Stimulated activated naive CD4-positive, alpha-beta T cell (primary cell): ENCODE data around the gene SPRY4.
"Not testable (repeated sequence)": the region's sequence is repeated elsewhere in the genome, so short reads cannot be mapped to it uniquely, and the experiment has no call there.

ENCODE experiments used
- DNase-seq, 6 experiments: peaks; one replicate each; lab custom pipeline; 2025; lab: John Stamatoyannopoulos, UW

Gene SPRY4

DNA sequence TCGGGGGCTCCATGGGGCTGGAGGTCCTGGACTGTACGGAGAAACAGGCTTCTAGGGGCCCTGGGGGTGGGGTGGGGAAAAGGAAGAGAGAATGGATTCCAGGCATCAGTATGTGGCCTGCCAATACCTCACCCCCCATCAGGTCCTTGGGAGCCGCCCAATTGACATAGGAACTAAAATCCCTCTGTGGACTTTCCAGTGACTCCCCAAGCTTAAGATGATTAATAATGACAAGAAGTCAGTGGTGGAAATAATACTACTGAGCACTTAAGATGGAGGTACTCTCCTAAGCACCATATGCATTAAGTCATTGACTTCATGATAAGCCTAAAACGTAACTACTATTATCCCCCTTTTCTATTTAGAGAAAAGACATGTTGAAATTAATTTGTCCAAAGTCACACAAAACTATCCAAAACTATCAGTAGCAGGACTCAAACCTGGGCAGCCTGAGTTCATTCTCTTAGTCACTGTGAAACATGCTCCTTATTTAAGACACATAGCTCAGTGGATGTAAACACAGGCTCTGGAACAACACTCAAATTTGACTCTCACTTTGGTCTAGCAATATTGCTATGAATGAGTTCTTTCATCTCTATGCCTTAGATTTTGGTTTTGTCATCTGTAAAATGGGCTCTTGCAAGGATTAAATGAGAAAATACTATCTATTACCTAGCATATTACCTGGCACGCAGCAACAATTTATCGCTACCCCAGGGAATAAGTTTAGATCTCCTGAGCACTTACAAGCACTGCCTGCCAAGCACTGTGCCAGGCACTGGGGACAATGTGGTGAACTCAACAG is 9.5 kb downstream of the SPRY4 start:
- no peak for DNase-seq

DNA sequence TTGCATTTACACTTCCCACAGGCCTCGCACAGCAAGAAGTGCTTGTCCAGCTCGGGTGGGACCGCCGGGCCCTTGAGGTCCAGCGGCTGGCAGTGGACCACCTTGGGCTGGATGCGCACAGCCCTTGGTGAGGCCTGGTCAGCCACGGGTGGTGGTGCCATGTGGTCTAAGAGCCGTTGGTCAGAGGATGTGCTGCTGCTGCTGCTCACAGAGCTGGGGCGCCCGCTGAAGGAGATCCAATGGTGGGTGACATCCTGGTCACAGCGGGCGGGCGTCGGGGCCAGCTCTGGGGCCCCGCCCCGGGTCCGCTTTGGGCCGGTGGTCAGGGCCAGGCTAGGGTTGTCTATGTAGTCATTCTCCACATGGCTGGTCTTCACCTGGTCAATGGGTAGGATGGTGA is 10.2 kb downstream of the SPRY4 start:
- no peak for DNase-seq

DNA sequence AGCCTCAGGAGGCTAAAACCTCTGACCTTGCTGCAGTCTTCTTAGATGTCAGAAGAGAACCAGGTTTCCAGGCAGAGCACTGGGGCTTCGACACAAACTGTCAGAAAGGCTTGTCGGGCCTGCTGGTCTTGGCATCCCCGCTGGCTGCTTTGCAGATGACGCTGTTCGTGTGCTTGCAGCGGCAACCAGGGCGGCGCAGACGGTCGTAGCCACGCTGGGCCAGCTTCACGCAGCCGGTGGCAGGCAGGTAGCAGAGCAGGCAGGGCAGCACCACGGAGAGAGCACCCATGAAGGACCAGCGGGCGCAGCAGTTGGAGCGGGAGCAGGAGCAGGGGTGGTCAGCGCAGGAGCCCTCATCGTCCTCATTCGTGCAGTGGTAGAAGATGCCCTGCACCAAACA is 10.7 kb downstream of the SPRY4 start:
- DNase-seq: no peak

DNA sequence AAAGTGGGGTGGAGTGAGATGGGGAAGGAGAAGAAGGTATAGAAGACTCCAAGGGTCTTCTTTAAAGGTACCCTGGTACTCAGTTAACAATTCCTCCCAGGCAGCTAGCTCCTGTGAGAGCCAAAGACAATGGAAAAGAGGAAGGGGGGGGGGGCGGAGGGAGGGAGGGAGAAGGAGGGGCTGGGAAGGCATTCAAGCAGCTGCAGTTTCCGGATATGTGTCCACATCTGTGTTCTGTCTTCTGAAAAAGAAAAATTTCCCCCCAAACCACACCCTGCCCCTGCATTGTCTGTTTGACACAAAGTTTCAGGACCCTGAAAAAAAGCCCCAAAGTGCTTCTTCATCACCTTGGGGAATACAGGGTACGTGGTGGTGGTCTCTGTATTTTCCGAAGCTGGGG is 11.1 kb downstream of the SPRY4 start:
- DNase-seq: no peak

DNA sequence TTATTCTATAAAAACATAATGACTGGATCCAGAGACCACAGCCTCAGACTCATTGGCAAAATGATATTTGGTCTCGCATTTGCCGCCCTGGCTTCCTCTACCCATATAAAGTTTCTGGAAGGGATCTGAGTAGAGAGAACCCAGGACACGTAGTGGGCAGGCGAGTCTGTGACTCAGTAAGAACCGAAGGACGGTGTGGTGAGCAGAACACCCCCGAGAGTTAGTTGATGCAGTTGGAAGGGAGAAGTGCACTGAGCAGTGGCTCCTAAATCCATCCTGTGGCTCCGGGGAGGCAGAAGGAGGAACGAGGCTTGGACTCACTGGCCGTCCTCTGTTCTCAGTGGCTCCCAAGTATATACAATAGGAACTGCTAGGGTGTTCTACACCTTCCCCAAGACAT is 11.5 kb downstream of the SPRY4 start:
- no peak for DNase-seq

GRCh38 chr5:142312399-142312798 is 12.4 kb downstream of the SPRY4 start:
- DNase-seq: no peak

- DNase-seq: no peak
Observed at GRCh38 chr5:142311725-142312124, 13.1 kb downstream of the SPRY4 start.

DNA sequence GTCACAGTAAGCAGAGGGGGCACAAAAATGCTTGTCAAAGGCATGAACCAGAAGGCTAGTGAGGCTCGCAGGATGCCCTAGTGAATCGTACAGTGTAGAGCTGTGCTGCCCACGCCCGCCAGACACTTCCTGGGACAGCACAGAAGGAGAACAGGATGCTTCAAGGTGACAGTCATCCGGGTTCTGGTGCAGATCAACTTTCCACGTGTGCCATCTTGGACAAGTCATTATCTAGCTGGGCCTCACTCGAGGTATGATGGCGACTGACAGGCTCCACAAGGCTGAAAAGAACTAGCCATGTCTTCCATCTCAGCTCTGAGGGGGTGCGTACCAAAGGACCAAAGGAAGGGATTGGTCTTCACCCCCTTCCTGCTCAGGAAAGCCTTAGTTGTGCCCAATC is 14.0 kb downstream of the SPRY4 start:
- no peak for DNase-seq

GRCh38 chr5:142309747-142310318 is 15.0 kb downstream of the SPRY4 start:
- DNase-seq: no peak

DNA sequence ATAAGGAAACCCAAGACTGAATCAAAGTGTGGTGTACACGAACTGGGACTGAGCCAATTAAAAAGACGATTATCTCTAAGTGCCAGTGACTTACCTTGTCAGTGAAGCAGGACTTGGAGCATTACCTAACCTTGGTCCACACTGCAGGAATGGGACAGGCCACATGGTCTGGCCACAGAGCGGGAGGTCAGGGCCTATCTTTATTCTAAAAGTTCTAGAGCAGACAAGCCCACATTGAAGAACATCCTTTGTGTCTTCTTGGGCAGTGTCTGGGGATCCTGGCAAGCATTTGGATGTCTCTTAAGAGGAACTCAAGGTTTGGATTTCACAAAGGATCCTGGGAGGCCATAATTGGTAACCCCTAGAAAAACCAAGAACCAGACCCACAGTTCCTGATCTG is 16.5 kb downstream of the SPRY4 start:
- no peak for DNase-seq

DNA sequence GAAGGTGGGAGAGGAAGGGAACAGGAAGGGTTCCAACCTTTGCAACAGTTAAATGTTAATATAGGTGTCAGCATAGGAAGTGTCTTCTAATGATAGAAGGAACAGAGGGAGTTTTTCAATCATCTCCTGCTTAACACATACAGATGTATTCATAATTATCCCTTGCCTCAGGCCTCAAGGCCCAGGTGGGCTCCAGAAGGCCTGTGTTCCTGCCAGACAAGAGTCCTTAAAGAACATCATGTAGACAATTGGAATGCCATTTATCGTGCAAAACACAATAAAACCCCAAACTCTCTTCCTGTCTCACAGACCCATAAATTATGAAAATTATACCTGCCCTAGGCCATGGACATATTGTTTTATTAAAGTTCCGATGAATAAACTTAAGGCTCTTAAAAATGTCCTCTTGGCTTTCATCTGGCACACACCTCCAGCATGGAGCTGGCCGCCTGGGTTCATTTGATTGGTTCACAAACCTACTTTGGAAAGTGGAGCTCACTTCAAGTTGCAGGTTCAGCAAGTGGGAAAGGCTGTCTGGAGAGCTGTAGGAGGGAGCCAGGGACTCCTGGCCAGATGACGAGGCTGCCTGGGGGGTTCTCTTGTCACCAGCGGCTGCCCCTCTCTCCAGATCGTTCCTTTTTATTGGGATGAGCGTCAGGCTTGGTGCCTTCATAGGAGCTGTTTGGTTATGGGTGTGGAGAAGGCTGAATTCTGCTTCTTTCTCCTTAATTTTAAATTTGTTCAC is 17.5 kb downstream of the SPRY4 start:
- no peak for DNase-seq

GRCh38 chr5:142306077-142306502 is 18.7 kb downstream of the SPRY4 start:
- no peak for DNase-seq

DNA sequence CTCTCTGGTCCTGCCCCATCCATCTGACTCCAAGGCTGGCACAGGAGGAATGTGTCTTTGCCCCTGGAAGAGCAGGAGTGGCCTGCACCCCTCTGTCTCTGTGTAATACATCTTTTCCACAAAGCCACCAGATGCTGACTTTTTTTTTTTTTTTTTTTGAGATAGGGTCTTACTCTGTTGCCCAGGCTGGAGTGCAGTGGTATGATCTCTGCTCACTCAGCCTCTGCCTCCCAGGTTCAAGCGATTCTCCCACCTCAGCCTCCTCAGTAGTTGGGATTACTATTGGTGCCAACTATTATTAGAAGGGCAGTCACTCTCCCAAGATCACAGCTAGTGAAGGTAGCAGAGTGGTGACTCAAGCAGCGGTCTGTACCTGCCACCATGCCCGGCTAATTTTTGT is 19.6 kb downstream of the SPRY4 start:
- no peak for DNase-seq

GRCh38 chr5:142304013-142304701 is 20.7 kb downstream of the SPRY4 start:
- DNase-seq: no peak

GRCh38 chr5:142303565-142303964 is 21.3 kb downstream of the SPRY4 start:
- DNase-seq: no peak

DNA sequence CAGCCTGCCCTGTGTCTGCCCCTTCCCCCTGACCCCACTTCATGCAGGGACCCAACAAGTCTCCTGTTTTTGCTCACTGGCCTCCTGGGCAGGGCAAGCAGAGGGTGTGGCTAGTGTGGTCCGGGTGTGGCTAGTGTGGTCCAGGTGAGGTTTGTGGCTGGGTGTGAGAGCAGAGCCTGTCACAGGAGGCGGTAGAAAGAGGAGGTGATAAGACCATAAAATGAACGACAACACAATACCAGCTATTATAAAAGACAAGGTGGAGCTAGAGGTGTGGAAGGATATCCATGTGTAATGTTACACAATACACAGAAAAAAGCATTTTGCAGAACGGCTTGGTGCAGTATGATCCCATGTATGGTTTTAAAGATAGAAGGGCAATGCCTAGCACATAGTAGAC is 23.3 kb downstream of the SPRY4 start:
- DNase-seq: no peak

DNA sequence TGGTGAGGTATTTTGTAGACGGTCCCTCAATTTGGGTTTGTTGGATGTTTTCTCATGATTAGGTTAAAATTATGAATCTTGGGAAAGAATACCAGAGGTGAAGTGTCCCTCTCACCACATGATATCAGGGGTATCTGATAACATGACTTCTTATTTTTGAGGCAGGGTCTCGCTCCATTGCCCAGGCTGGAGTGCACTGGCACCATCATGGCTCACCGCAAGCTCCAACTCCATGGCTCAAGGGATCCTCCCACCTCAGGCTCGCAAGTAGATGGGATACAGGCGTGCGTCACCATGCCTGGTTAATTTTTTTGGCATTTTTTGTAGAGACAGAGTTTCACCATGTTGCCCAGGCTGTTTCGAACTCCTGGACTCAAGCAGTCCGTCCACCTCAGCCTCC is 24.1 kb downstream of the SPRY4 start:
- DNase-seq: no peak

DNA sequence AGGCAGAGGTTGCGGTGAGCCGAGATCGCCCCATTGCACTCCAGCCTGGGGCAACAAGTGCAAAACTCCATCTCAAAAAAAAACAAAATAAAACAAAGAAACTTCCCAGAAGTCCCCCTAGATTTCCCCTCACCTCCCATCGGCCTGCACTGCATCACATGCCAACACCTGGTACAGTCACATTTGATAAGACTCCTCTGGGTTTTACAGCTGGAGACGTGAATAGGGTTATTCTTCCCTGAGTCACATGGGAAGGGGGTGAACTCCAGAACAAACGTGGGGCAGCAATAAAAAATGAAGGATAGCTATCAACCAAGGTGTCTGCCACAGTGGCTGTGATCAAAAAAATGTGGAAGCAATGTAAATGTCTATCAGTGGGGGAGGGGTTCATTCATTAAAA is 26.0 kb downstream of the SPRY4 start:
- no peak for DNase-seq

DNA sequence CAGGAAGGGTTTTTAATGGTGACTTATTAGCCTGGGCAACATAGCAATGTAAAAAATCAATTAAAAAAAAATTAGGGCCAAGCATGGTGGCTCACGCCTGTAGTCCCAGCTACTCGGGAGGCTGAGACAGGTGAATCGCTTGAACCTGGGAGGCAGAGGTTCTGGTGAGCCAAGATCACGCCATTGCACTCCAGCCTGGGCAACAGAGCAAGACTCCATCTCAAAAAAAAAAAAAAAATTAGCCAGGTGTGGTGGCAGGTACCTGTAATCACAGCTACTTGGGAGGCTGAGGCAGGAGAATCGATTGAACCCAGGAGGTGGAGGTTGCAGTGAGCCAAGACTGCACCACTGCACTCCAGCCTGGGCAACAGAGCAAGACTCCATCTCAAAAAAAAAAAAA is 27.0 kb downstream of the SPRY4 start:
- not testable (repeated sequence) for DNase-seq

GRCh38 chr5:142296914-142297417 is 27.9 kb downstream of the SPRY4 start:
- DNase-seq: no peak

DNA sequence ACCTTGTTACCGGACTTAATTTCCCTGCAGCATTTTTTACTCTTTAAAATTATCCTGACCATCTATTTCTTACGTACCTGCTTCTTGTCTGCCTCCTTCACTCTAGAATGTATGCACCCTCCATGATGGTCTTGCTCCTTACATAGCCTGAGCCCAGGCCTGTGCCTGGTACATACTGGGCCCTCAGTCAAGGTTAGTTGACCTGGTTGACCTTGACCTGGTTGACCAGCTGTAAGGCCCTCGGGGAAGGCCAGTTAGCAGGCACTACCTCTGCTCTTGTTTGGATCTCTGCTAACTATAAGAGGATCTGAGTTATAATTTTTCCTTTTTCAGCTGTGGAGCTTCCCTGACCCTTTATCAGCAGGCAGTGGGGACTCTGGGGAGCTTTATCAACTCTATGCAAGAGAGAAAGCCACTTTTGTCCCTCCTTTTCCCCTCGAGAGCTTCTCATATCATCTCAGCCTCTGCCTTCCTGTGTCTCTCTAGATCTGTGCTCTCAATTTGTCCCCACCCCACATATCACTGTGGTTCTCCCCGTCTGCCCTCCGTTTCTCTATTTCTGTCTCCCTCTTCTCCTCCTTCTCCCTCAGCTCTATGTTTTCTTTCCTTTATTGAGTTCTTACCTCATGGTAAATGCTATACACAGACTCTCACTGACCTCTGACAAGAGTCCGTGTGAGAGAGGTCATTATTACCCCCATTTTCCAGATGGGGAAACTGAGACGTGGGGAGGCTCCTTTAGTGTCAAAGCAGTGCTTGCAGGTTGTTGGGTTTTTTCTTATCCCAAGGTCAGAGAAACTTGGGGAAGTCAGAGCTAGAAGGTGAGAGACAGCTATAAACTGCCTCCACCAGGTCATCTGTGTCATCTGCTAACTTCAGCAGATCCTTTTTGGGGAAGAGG is 28.6 kb downstream of the SPRY4 start:
- no peak for DNase-seq
